Suprapubic skin (tissue), 4 donors: Measurements from ENCODE around the gene RPEL1. TPM values are rescaled to one million over a fixed set of nuclear protein-coding genes. Genes with fewer than 3 reads are reported as not detected.
A peak's percentile ranks its signal among the peaks of the same experiment; 100 is the strongest.

Experiments
- DNase-seq, 2 donors: peaks; one replicate each; pipeline ENCODE4 v3.0.0-alpha.2; 2019; ENCODE audit warnings: low spot score in 2 of 2
- H3K27ac ChIP-seq: fragments of 200-600 bp; sonication (generic); one replicate; pipeline ENCODE4 v1.5.1; 2019
- H3K27me3 ChIP-seq: fragments of 200-600 bp; sonication (generic); one replicate; pipeline ENCODE4 v1.5.1; 2019
- H3K36me3 ChIP-seq: fragments of 200-600 bp; sonication (generic); one replicate; pipeline ENCODE4 v1.5.1; 2019
- H3K4me1 ChIP-seq: fragments of 200-600 bp; sonication (generic); one replicate; pipeline ENCODE4 v1.5.1; 2019
- H3K4me3 ChIP-seq: fragments of 200-600 bp; sonication (generic); one replicate; pipeline ENCODE4 v1.5.1; 2019; ENCODE audit warnings: mild to moderate bottlenecking
- H3K9me3 ChIP-seq: fragments of 200-600 bp; sonication (generic); one replicate; pipeline ENCODE4 v1.5.1; 2019
- CTCF ChIP-seq, 2 donors: fragments of 200-600 bp in 1 of 2; fragments of 450-650 bp in 1 of 2; sonication (generic) in 1 of 2; IDR thresholded peaks; one replicate each; pipeline ENCODE4 v1.5.1; 2016 to 2019; ENCODE audit warnings: antibody characterized with exemption in 2 of 2, mild to moderate bottlenecking in 1 of 2, moderate library complexity in 1 of 2
- EP300 ChIP-seq: sonication (generic); formaldehyde crosslinking; IDR thresholded peaks from one replicate; pipeline ENCODE4 v1.6.1; 2017; ENCODE audit warnings: antibody characterized with exemption
- POLR2A ChIP-seq, 2 donors: fragments of 450-650 bp; IDR thresholded peaks; one replicate each; pipeline ENCODE4 v1.6.1; 2017; ENCODE audit warnings: antibody characterized with exemption in 2 of 2, mild to moderate bottlenecking in 2 of 2, moderate library complexity in 2 of 2
- POLR2AphosphoS5 ChIP-seq, 3 donors: sonication (generic); formaldehyde crosslinking; IDR thresholded peaks; one replicate each; pipeline ENCODE4 v1.6.1; 2017; ENCODE audit warnings: antibody characterized with exemption in 3 of 3
- WGBS: methylation state at CpG from one replicate; pipeline ENCODE4 v1.1.5; 2018; 5-methylcytosine and 5-hydroxymethylcytosine counted together
- total RNA-seq, 4 donors: library from RNA; depleted of rRNA; stranded (reverse); fragments of >200 nt; gene quantifications; one replicate each; pipeline ENCODE4 v1.1.0, GENCODE V29; 2016

Gene RPEL1
- total RNA-seq, 4 donors from 2014 or later: not detected

GRCh38 chr10:103232131-103232673 is 13.5 kb upstream of the RPEL1 start:
- WGBS: 51% methylated on average over 3 of the region's 3 CpGs
- no peak overlapping the region for H3K27ac ChIP-seq
- H3K4me1 ChIP-seq: peaks cover 4% of the 10 kb centered on the region

GRCh38 chr10:103232772-103233488 is 12.8 kb upstream of the RPEL1 start:
- no peak overlapping the region for H3K27ac ChIP-seq
- H3K4me3 ChIP-seq: no peak overlapping the region
- H3K27me3 ChIP-seq: no peaks in the 10 kb centered on the region
- DNase-seq: no peak
- peaks cover 4% of the 10 kb centered on the region for H3K4me1 ChIP-seq
- no peaks in the 10 kb centered on the region for H3K9me3 ChIP-seq
- no peaks in the 10 kb centered on the region for H3K36me3 ChIP-seq
- 69% methylated on average over 7 of the region's 7 CpGs for whole genome bisulfite sequencing
- TF ChIP-seq CTCF (IDR thresholded peaks at IDR 0.05) (no peak), POLR2A (IDR thresholded peaks at IDR 0.05) (no peak), EP300 (no peak)

More at GRCh38 chr10:103232131-103232673, 13.5 kb upstream of the RPEL1 start:
- H3K4me3 ChIP-seq: no peak overlapping the region
- H3K27me3 ChIP-seq: no peaks in the 10 kb centered on the region
- TF ChIP-seq POLR2AphosphoS5 (IDR thresholded peaks at IDR 0.05) (no peak), POLR2A (IDR thresholded peaks at IDR 0.05) (no peak), EP300 (no peak), CTCF (IDR thresholded peaks at IDR 0.05) (no peak)
- no peaks in the 10 kb centered on the region for H3K9me3 ChIP-seq
- DNase-seq: no peak
- no peaks in the 10 kb centered on the region for H3K36me3 ChIP-seq

- Histone ChIP-seq H3K36me3 (no peaks in the 10 kb centered on the region), H3K9me3 (no peaks in the 10 kb centered on the region), H3K27me3 (no peaks in the 10 kb centered on the region), H3K27ac (no peak overlapping the region), H3K4me1 (peaks cover 14% of the 10 kb centered on the region), H3K4me3 (no peak overlapping the region)
- TF ChIP-seq EP300: no peak
- TF ChIP-seq POLR2A (IDR thresholded peaks at IDR 0.05): no peak
- TF ChIP-seq POLR2AphosphoS5 (IDR thresholded peaks at IDR 0.05): no peak
- DNase-seq: no peak
- WGBS: 79% methylated on average over 2 of the region's 2 CpGs
These were observed 9.9 kb upstream of the RPEL1 start for GRCh38 chr10:103235775-103236174.

GRCh38 chr10:103238506-103239252 is 7.0 kb upstream of the RPEL1 start:
- Histone ChIP-seq H3K27me3 (no peaks in the 10 kb centered on the region), H3K27ac (no peak overlapping the region), H3K4me1 (peaks cover 32% of the 10 kb centered on the region), H3K4me3 (no peak overlapping the region), H3K9me3 (no peaks in the 10 kb centered on the region), H3K36me3 (no peaks in the 10 kb centered on the region)
- DNase-seq: no peak
- 76% methylated on average over 11 of the region's 11 CpGs for WGBS
- TF ChIP-seq POLR2A (IDR thresholded peaks at IDR 0.05): no peak
- TF ChIP-seq POLR2AphosphoS5 (IDR thresholded peaks at IDR 0.05): no peak
- no peak for TF ChIP-seq CTCF (IDR thresholded peaks at IDR 0.05)
- TF ChIP-seq EP300: no peak

- 36% methylated on average over 6 of the region's 7 CpGs for WGBS
- Histone ChIP-seq H3K9me3 (no peaks in the 10 kb centered on the region), H3K27me3 (no peaks in the 10 kb centered on the region), H3K27ac (peak overlapping the region; percentile 86), H3K4me1 (peaks cover 35% of the 10 kb centered on the region), H3K36me3 (no peaks in the 10 kb centered on the region), H3K4me3 (peak overlapping the region; percentile 7)
- TF ChIP-seq EP300 (no peak), POLR2AphosphoS5 (IDR thresholded peaks at IDR 0.05) (no peak), CTCF (IDR thresholded peaks at IDR 0.05) (no peak), POLR2A (IDR thresholded peaks at IDR 0.05) (no peak)
- DNase-seq: peak in 1 of 2 donors; percentile 64
These were observed 4.2 kb upstream of the RPEL1 start for GRCh38 chr10:103241262-103242011.
